LNCAP (cell line): ENCODE data around the gene ARHGAP29.

Experiments
- CTCF ChIP-seq: fragments of 450-650 bp; IDR thresholded peaks from 2 replicates; pipeline ENCODE4 v1.5.1; 2017; ENCODE audit warnings: mild to moderate bottlenecking

ARHGAP29 gene

GRCh38 chr1:94239796-94240195, 2.4 kb upstream of the ARHGAP29 start:
- no peak for TF ChIP-seq CTCF

GRCh38 chr1:94239051-94239450, 1.7 kb upstream of the ARHGAP29 start:
- TF ChIP-seq CTCF, result no peak

- peak; percentile 12; the same call in 1 of the 2 replicates for TF ChIP-seq CTCF
Measured at GRCh38 chr1:94236630-94237290, 624 bp downstream of the ARHGAP29 start.

GRCh38 chr1:94236013-94236491, 1.3 kb downstream of the ARHGAP29 start:
- no peak for TF ChIP-seq CTCF

GRCh38 chr1:94235189-94236012, 2.0 kb downstream of the ARHGAP29 start:
- no peak for TF ChIP-seq CTCF

- TF ChIP-seq CTCF, result no peak
Measured at GRCh38 chr1:94234615-94235014, 2.8 kb downstream of the ARHGAP29 start.

GRCh38 chr1:94231746-94232145, 5.6 kb downstream of the ARHGAP29 start:
- TF ChIP-seq CTCF, result no peak
